HS-27A (cell line): ENCODE data around the gene ZWINT.
A peak's percentile ranks its signal among the peaks of the same experiment; 100 is the strongest.

Source experiments
- DNase-seq: peaks from one replicate; pipeline ENCODE4 v3.0.0-alpha.2; 2012; ENCODE audit warnings: low read depth, missing footprints

Gene ZWINT

GRCh38 chr10:56360967-56361612 is at the start of gene ZWINT:
ZWINT (minus strand) TSS chr10:56361259; CDS start chr10:56361236, 23 bp downstream.
- peak; percentile 59 for DNase-seq

GRCh38 chr10:56383806-56384205 is 22.7 kb upstream of the ZWINT start:
- DNase-seq = no peak

- DNase-seq = no peak
These were observed 9.4 kb upstream of the ZWINT start for GRCh38 chr10:56370217-56371113.

- no peak for DNase-seq
These were observed 484 bp downstream of the ZWINT start for GRCh38 chr10:56360583-56360966.

- DNase-seq = no peak
These were observed 1.2 kb downstream of the ZWINT start for GRCh38 chr10:56359837-56360236.

GRCh38 chr10:56357018-56357417 is 4.0 kb downstream of the ZWINT start:
- no peak for DNase-seq

GRCh38 chr10:56351909-56352630 is 9.0 kb downstream of the ZWINT start:
- no peak for DNase-seq

GRCh38 chr10:56349611-56350010 is 11.4 kb downstream of the ZWINT start:
- no peak for DNase-seq

GRCh38 chr10:56348101-56348500 is 13.0 kb downstream of the ZWINT start:
- no peak for DNase-seq

GRCh38 chr10:56346845-56347415 is 14.1 kb downstream of the ZWINT start:
- DNase-seq = no peak

- no peak for DNase-seq
These were observed 19.4 kb downstream of the ZWINT start for GRCh38 chr10:56341612-56342011.

- no peak for DNase-seq
These were observed 31.1 kb downstream of the ZWINT start for GRCh38 chr10:56329961-56330360.

GRCh38 chr10:56327118-56327517 is 33.9 kb downstream of the ZWINT start:
- DNase-seq = no peak

- no peak for DNase-seq
These were observed 41.7 kb downstream of the ZWINT start for GRCh38 chr10:56319386-56319785.

GRCh38 chr10:56318816-56319215 is 42.2 kb downstream of the ZWINT start:
- DNase-seq = no peak

- DNase-seq = no peak
These were observed 43.5 kb downstream of the ZWINT start for GRCh38 chr10:56317603-56318002.

- no peak for DNase-seq
These were observed 44.5 kb downstream of the ZWINT start for GRCh38 chr10:56316603-56317002.
